ENCODE data around the gene PRDM4.

GRCh38 chr12:107762874-107763273 lies 1.9 kb upstream of the PRDM4 start:
- TF ChIP-seq, protein P1, sequence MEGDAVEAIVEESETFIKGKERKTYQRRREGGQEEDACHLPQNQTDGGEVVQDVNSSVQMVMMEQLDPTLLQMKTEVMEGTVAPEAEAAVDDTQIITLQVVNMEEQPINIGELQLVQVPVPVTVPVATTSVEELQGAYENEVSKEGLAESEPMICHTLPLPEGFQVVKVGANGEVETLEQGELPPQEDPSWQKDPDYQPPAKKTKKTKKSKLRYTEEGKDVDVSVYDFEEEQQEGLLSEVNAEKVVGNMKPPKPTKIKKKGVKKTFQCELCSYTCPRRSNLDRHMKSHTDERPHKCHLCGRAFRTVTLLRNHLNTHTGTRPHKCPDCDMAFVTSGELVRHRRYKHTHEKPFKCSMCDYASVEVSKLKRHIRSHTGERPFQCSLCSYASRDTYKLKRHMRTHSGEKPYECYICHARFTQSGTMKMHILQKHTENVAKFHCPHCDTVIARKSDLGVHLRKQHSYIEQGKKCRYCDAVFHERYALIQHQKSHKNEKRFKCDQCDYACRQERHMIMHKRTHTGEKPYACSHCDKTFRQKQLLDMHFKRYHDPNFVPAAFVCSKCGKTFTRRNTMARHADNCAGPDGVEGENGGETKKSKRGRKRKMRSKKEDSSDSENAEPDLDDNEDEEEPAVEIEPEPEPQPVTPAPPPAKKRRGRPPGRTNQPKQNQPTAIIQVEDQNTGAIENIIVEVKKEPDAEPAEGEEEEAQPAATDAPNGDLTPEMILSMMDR (IDR thresholded peaks at IDR 0.05; ENCODE audit: borderline replicate concordance, extremely low read depth, low read length, poor library complexity, severe bottlenecking) = no peak
- no peak for TF ChIP-seq EZH2 (IDR thresholded peaks at IDR 0.05; ENCODE audit: borderline replicate concordance, low read depth, low read length, severe bottlenecking)

All from DND-41 (cell line).